Epithelial cell of esophagus (primary cell): Measurements from ENCODE around the gene CRELD1.
"Not testable (repeated sequence)": the region's sequence is repeated elsewhere in the genome, so short reads cannot be mapped to it uniquely, and the experiment has no call there.

Experiments used
- DNase-seq: peaks from one replicate; pipeline ENCODE4 v3.0.0; 2010; ENCODE audit warnings: low read depth
- H3K4me3 ChIP-seq: 2 replicates; pipeline ENCODE4 v1.5.1; 2011; ENCODE audit warnings: mild to moderate bottlenecking, low read length, control low read depth
- TF ChIP-seq, protein P1 (sequence below): IDR thresholded peaks from 2 replicates; pipeline ENCODE4 v1.5.1; 2011; ENCODE audit warnings: low read depth, mild to moderate bottlenecking, low read length, control low read depth, inconsistent platforms; ENCODE audit not compliant: insufficient read depth; ENCODE audit errors: missing control alignments

The CRELD1 gene

GRCh38 chr3:9890249-9891071 lies 43.2 kb upstream of the CRELD1 start, which contains the start of gene JAGN1:
Gene JAGN1, plus strand, starts transcription at chr3:9890610. Its CDS starts 113 bp downstream, at chr3:9890723.
- peak; percentile 90 for DNase-seq
- TF ChIP-seq, protein P1, sequence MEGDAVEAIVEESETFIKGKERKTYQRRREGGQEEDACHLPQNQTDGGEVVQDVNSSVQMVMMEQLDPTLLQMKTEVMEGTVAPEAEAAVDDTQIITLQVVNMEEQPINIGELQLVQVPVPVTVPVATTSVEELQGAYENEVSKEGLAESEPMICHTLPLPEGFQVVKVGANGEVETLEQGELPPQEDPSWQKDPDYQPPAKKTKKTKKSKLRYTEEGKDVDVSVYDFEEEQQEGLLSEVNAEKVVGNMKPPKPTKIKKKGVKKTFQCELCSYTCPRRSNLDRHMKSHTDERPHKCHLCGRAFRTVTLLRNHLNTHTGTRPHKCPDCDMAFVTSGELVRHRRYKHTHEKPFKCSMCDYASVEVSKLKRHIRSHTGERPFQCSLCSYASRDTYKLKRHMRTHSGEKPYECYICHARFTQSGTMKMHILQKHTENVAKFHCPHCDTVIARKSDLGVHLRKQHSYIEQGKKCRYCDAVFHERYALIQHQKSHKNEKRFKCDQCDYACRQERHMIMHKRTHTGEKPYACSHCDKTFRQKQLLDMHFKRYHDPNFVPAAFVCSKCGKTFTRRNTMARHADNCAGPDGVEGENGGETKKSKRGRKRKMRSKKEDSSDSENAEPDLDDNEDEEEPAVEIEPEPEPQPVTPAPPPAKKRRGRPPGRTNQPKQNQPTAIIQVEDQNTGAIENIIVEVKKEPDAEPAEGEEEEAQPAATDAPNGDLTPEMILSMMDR, result no peak
- H3K4me3 ChIP-seq, result peak within 1 kb of the TSS; percentile 80

DNA sequence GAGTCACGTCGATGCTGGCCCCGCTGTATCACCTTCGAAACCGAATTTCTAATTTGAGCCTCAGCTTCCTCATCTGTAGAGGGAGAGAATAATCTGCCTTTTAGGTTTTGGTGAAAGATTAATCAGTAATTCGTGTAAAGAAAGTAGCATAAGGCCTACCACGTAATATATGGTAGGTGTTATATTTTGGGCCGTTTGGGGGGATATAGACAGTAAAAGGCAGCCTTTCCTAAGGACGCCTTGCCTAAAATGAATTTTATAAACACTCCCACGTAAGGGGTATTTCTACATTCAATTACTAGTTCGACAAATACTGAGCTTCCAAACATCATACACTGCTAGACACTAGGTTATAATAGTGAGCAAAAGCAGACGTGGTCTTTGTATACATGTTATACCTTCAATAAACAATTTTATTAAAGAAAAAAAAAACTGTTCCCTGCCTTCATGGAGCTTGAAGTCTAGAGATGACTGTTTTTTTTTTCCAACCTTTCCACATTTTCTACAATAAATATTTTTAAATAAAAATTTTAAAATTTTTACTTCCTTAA lies 42.5 kb upstream of the CRELD1 start:
- TF ChIP-seq, protein P1, result no peak
- peak overlapping the region; percentile 80 for H3K4me3 ChIP-seq
- no peak for DNase-seq

DNA sequence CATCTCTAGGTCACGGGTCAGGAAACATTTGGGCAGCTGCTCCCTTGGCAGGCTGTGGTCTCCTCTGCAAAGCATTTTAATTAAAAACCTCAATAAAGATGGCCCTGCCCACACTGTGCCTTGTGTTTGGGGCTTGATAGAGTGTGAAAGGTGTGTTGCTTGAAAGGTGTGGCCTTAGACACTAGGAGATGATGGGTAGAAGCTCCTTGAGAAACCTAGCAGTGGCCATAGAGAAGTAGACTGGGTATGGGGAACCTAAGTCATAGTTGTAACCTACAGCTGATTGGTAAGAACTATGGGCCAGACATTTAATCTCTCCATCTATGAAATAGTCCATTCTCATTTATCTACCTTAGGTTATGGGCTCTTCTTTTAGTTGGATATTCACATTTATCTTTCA lies 39.9 kb upstream of the CRELD1 start:
- DNase-seq, result no peak
- no peak overlapping the region for H3K4me3 ChIP-seq
- TF ChIP-seq, protein P1, result no peak

GRCh38 chr3:9895715-9896114 lies 37.9 kb upstream of the CRELD1 start:
- not testable (repeated sequence) for H3K4me3 ChIP-seq

GRCh38 chr3:9896755-9897407 lies 36.8 kb upstream of the CRELD1 start:
- peak; percentile 61 for DNase-seq

More at GRCh38 chr3:9895715-9896114, 37.9 kb upstream of the CRELD1 start:
- not testable (repeated sequence) for DNase-seq

GRCh38 chr3:9897408-9898372 lies 35.9 kb upstream of the CRELD1 start:
- DNase-seq, result peak; percentile 89
- H3K4me3 ChIP-seq, result no peak overlapping the region
- TF ChIP-seq, protein P1, result no peak

More at GRCh38 chr3:9896755-9897407, 36.8 kb upstream of the CRELD1 start:
- not testable (repeated sequence) for H3K4me3 ChIP-seq

GRCh38 chr3:9898467-9899241 lies 35.0 kb upstream of the CRELD1 start:
- no peak for DNase-seq
- H3K4me3 ChIP-seq, result no peak overlapping the region
- TF ChIP-seq, protein P1, result no peak
